ENCODE measurements around the gene HS6ST3. TPM values are rescaled to one million over a fixed set of nuclear protein-coding genes. Genes with fewer than 3 reads are reported as not detected.

HS6ST3 gene
- total RNA-seq, 2 donors from 2014 or later: 0.02 to 0.13 TPM

GRCh38 chr13:96450326-96451020 lies 360.6 kb downstream of the HS6ST3 start:
- H3K9ac ChIP-seq (ENCODE audit: low read depth in 2 of 2, low read length in 2 of 2): no peak overlapping the region
- no peaks in the 10 kb centered on the region for H3K27me3 ChIP-seq
- DNase-seq: no peak
- no peak overlapping the region for H3K4me3 ChIP-seq
- TF ChIP-seq CTCF (IDR thresholded peaks at IDR 0.05): no peak
- intact Hi-C loops (cut with DNase I): no loop called here
- no peak overlapping the region for H3K27ac ChIP-seq
- no peaks in the 10 kb centered on the region for H3K36me3 ChIP-seq
- no peaks in the 10 kb centered on the region for H3K9me3 ChIP-seq
- H3K4me1 ChIP-seq: no peaks in the 10 kb centered on the region

GRCh38 chr13:96454466-96454865 lies 364.6 kb downstream of the HS6ST3 start:
- no peaks in the 10 kb centered on the region for H3K27me3 ChIP-seq
- no peak for TF ChIP-seq CTCF (IDR thresholded peaks at IDR 0.05)
- intact Hi-C loops (cut with DNase I): no loop called here

DNA sequence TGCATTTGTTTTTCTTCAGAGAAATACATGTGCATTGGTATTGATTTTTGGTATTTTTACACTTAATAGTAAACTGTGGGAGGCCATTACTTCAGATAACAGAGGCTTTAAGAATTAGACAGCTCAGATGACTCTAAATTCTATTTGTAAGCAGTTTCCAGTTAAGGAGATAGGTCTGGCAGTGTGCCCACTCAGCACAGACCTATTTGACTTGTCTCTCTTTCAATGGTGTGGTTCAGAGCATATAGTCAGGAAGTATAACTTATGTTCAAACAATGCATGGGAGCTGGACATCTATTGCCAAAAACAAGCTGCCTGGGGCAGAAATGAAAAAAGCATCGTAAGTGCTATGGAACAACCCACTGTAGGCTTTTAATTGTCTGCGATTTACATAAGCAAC lies 370.7 kb downstream of the HS6ST3 start:
- DNase-seq: no peak
- no peaks in the 10 kb centered on the region for H3K9me3 ChIP-seq
- no peak overlapping the region for H3K27ac ChIP-seq
- H3K36me3 ChIP-seq: no peaks in the 10 kb centered on the region
- no peak overlapping the region for H3K9ac ChIP-seq (ENCODE audit: low read depth in 2 of 2, low read length in 2 of 2)
- no peaks in the 10 kb centered on the region for H3K4me1 ChIP-seq
- H3K4me3 ChIP-seq: no peak overlapping the region
- no peak for TF ChIP-seq CTCF (IDR thresholded peaks at IDR 0.05)
- no peaks in the 10 kb centered on the region for H3K27me3 ChIP-seq
- intact Hi-C loops (cut with DNase I): no loop called here

More at GRCh38 chr13:96454466-96454865, 364.6 kb downstream of the HS6ST3 start:
- DNase-seq: no peak
- no peaks in the 10 kb centered on the region for H3K36me3 ChIP-seq
- no peak overlapping the region for H3K27ac ChIP-seq
- H3K4me3 ChIP-seq: no peak overlapping the region
- H3K9me3 ChIP-seq: no peaks in the 10 kb centered on the region
- H3K4me1 ChIP-seq: no peaks in the 10 kb centered on the region
- no peak overlapping the region for H3K9ac ChIP-seq (ENCODE audit: low read depth in 2 of 2, low read length in 2 of 2)

GRCh38 chr13:96473526-96474180 lies 383.7 kb downstream of the HS6ST3 start:
- H3K4me3 ChIP-seq: no peak overlapping the region
- H3K36me3 ChIP-seq: no peaks in the 10 kb centered on the region
- no peak overlapping the region for H3K27ac ChIP-seq
- intact Hi-C loops (cut with DNase I): no loop called here
- no peak for TF ChIP-seq CTCF (IDR thresholded peaks at IDR 0.05)
- H3K27me3 ChIP-seq: no peaks in the 10 kb centered on the region
- DNase-seq: no peak
- H3K4me1 ChIP-seq: no peaks in the 10 kb centered on the region
- no peak overlapping the region for H3K9ac ChIP-seq (ENCODE audit: low read depth in 2 of 2, low read length in 2 of 2)
- H3K9me3 ChIP-seq: no peaks in the 10 kb centered on the region

DNA sequence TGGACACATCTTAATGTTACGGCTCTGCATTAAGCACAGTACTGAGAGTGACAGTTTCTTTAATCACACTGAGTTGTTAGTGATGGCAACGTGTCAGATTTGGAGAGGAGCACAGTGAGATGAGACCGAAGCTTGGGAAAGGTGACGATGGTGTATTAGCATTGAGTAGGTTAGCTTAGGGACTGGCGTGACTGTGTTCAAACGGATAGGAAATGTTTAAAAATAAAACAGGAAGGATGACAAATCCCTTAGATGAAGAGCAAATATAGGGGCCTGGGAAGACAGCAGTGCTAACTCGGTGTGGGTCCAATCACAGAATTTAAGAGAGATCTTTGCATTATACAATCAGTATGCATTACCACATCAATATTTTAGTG lies 384.3 kb downstream of the HS6ST3 start:
- Histone ChIP-seq H3K27me3 (no peaks in the 10 kb centered on the region), H3K4me1 (no peaks in the 10 kb centered on the region), H3K9ac (ENCODE audit: low read depth in 2 of 2, low read length in 2 of 2) (no peak overlapping the region), H3K9me3 (no peaks in the 10 kb centered on the region), H3K36me3 (no peaks in the 10 kb centered on the region), H3K4me3 (no peak overlapping the region), H3K27ac (no peak overlapping the region)
- no peak for DNase-seq
- no peak for TF ChIP-seq CTCF (IDR thresholded peaks at IDR 0.05)
- intact Hi-C loops (cut with DNase I): no loop called here

Data from colonic mucosa (tissue), 4 donors.